CD1c-positive myeloid dendritic cell (primary cell): Measurements from ENCODE around the gene KCNJ12.
"Not testable (repeated sequence)": the region's sequence is repeated elsewhere in the genome, so short reads cannot be mapped to it uniquely, and the experiment has no call there.

Experiments
- DNase-seq: peaks from one replicate; pipeline ENCODE4 v3.0.0-alpha.2; 2016; ENCODE audit errors: extremely low spot score

KCNJ12 gene

GRCh38 chr17:21421421-21422310 lies 45.5 kb downstream of the KCNJ12 start:
- DNase-seq: not testable (repeated sequence)

- not testable (repeated sequence) for DNase-seq
These were observed 46.4 kb downstream of the KCNJ12 start for GRCh38 chr17:21422311-21423189.

GRCh38 chr17:21423190-21423493 lies 47.0 kb downstream of the KCNJ12 start:
- DNase-seq: not testable (repeated sequence)

GRCh38 chr17:21424697-21425096 lies 48.5 kb downstream of the KCNJ12 start:
- not testable (repeated sequence) for DNase-seq

- no peak for DNase-seq
These were observed 49.2 kb downstream of the KCNJ12 start for GRCh38 chr17:21425321-21425720.

GRCh38 chr17:21425736-21426135 lies 49.6 kb downstream of the KCNJ12 start:
- DNase-seq: no peak

- not testable (repeated sequence) for DNase-seq
These were observed 50.1 kb downstream of the KCNJ12 start for GRCh38 chr17:21426246-21426645.

- not testable (repeated sequence) for DNase-seq
These were observed 50.7 kb downstream of the KCNJ12 start for GRCh38 chr17:21426876-21427275.

- not testable (repeated sequence) for DNase-seq
These were observed 51.6 kb downstream of the KCNJ12 start for GRCh38 chr17:21427727-21428126.

GRCh38 chr17:21428752-21429424 lies 52.7 kb downstream of the KCNJ12 start:
- DNase-seq: not testable (repeated sequence)

- not testable (repeated sequence) for DNase-seq
These were observed 53.9 kb downstream of the KCNJ12 start for GRCh38 chr17:21429921-21430628.

GRCh38 chr17:21433971-21434370 lies 57.8 kb downstream of the KCNJ12 start:
- DNase-seq: not testable (repeated sequence)

GRCh38 chr17:21434976-21435375 lies 58.8 kb downstream of the KCNJ12 start:
- not testable (repeated sequence) for DNase-seq

- DNase-seq: not testable (repeated sequence)
These were observed 60.3 kb downstream of the KCNJ12 start for GRCh38 chr17:21436481-21436880.

- DNase-seq: not testable (repeated sequence)
These were observed 61.0 kb downstream of the KCNJ12 start for GRCh38 chr17:21436883-21437836.

GRCh38 chr17:21438316-21439014 lies 62.3 kb downstream of the KCNJ12 start:
- DNase-seq: not testable (repeated sequence)

GRCh38 chr17:21439015-21439336 lies 62.8 kb downstream of the KCNJ12 start:
- not testable (repeated sequence) for DNase-seq

- no peak for DNase-seq
These were observed 69.0 kb downstream of the KCNJ12 start for GRCh38 chr17:21445091-21445650.

- not testable (repeated sequence) for DNase-seq
These were observed 71.4 kb downstream of the KCNJ12 start for GRCh38 chr17:21447552-21447951.
